Activated CD4-positive, alpha-beta memory T cell treated with anti-CD3 and anti-CD28 coated beads for 36 hours (primary cell): ENCODE measurements around the gene DLG5. TPM values are rescaled to one million over a fixed set of nuclear protein-coding genes. Genes with fewer than 3 reads are reported as not detected.

Experiments used
- CTCF ChIA-PET: fragments of 350-600 bp; sonication (Branson Sonifier 250); formaldehyde crosslinking; loops from one replicate; lab custom pipeline; 2021; ENCODE audit warnings: antibody characterized with exemption, inconsistent platforms; lab: Charles Lee
- POLR2A ChIA-PET: fragments of 350-600 bp; sonication (Branson Sonifier 250); formaldehyde crosslinking; loops from one replicate; lab custom pipeline; 2021; ENCODE audit warnings: antibody characterized with exemption; lab: Charles Lee
- DNase-seq: peaks from one replicate; pipeline ENCODE4 v3.0.0-alpha.2; 2020
- H3K27ac Mint-ChIP-seq: one replicate; pipeline ENCODE4 v1.8.0; 2021; ENCODE audit warnings: mixed read lengths
- H3K27me3 Mint-ChIP-seq: one replicate; pipeline ENCODE4 v1.8.0; 2021; ENCODE audit warnings: mixed read lengths
- H3K36me3 Mint-ChIP-seq: one replicate; pipeline ENCODE4 v1.8.0; 2021; ENCODE audit warnings: mixed read lengths
- H3K4me1 Mint-ChIP-seq: one replicate; pipeline ENCODE4 v1.8.0; 2021; ENCODE audit warnings: low read depth, mixed read lengths
- H3K4me3 Mint-ChIP-seq: one replicate; pipeline ENCODE4 v1.8.0; 2021; ENCODE audit warnings: mild to moderate bottlenecking, mixed read lengths
- H3K9me3 Mint-ChIP-seq: one replicate; pipeline ENCODE4 v1.8.0; 2021; ENCODE audit warnings: mixed read lengths
- intact Hi-C: fragments of 100-400 bp; cut with micrococcal nuclease; formaldehyde crosslinking; loops from one replicate; pipeline ENCODE4 v1.15.1; 2023
- total RNA-seq, 2 experiments: library from RNA; stranded (reverse); gene quantifications; one replicate each; pipeline ENCODE4 v1.2.3, GENCODE V29; 2021

Gene DLG5
- total RNA-seq, 2 experiments from 2014 or later = 2.6 to 2.9 TPM

GRCh38 chr10:77810446-77811335, 115.9 kb downstream of the DLG5 start:
- Mint-ChIP-seq H3K27ac (no peak overlapping the region), H3K27me3 (no peaks in the 10 kb centered on the region), H3K4me1 (no peaks in the 10 kb centered on the region), H3K4me3 (no peak overlapping the region), H3K9me3 (no peaks in the 10 kb centered on the region), H3K36me3 (no peaks in the 10 kb centered on the region)
- POLR2A ChIA-PET = no interaction called here
- intact Hi-C loops = no loop called here
- CTCF ChIA-PET = interaction anchor here (0.8 kb wide), 1 partner anchor 100 kb away, joined by 3 read pairs; no protein-coding TSS in a partner anchor
- DNase-seq = no peak

- H3K27me3 Mint-ChIP-seq = no peaks in the 10 kb centered on the region
- H3K27ac Mint-ChIP-seq = no peak overlapping the region
- no peaks in the 10 kb centered on the region for H3K4me1 Mint-ChIP-seq
- H3K4me3 Mint-ChIP-seq = no peak overlapping the region
- DNase-seq = no peak
- no peaks in the 10 kb centered on the region for H3K9me3 Mint-ChIP-seq
- ChIA-PET CTCF (no interaction called here), POLR2A (no interaction called here)
- intact Hi-C loops = no loop called here
- no peaks in the 10 kb centered on the region for H3K36me3 Mint-ChIP-seq
These were observed 117.2 kb downstream of the DLG5 start for GRCh38 chr10:77809336-77809735.

- Mint-ChIP-seq H3K36me3 (no peaks in the 10 kb centered on the region), H3K4me3 (no peak overlapping the region), H3K27ac (no peak overlapping the region), H3K4me1 (no peaks in the 10 kb centered on the region), H3K27me3 (no peaks in the 10 kb centered on the region), H3K9me3 (no peaks in the 10 kb centered on the region)
- no peak for DNase-seq
- POLR2A ChIA-PET = no interaction called here
- intact Hi-C loops = no loop called here
- CTCF ChIA-PET = no interaction called here
These were observed 118.8 kb downstream of the DLG5 start for GRCh38 chr10:77807706-77808105.

- intact Hi-C loops = no loop called here
- H3K36me3 Mint-ChIP-seq = no peaks in the 10 kb centered on the region
- H3K4me3 Mint-ChIP-seq = no peak overlapping the region
- no peaks in the 10 kb centered on the region for H3K27me3 Mint-ChIP-seq
- no peaks in the 10 kb centered on the region for H3K9me3 Mint-ChIP-seq
- ChIA-PET POLR2A (no interaction called here), CTCF (interaction anchor here (1.6 kb wide), 1 partner anchor 87 kb away, joined by 3 read pairs; no protein-coding TSS in a partner anchor)
- DNase-seq = no peak
- H3K27ac Mint-ChIP-seq = no peak overlapping the region
- peaks cover 7% of the 10 kb centered on the region for H3K4me1 Mint-ChIP-seq
These were observed 119.9 kb downstream of the DLG5 start for GRCh38 chr10:77806511-77807157.

GRCh38 chr10:77805676-77806075, 120.9 kb downstream of the DLG5 start:
- ChIA-PET CTCF (interaction anchor here (1.6 kb wide), 1 partner anchor 86 kb away, joined by 3 read pairs; no protein-coding TSS in a partner anchor), POLR2A (no interaction called here)
- Mint-ChIP-seq H3K27ac (no peak overlapping the region), H3K4me3 (no peak overlapping the region), H3K9me3 (no peaks in the 10 kb centered on the region), H3K27me3 (no peaks in the 10 kb centered on the region), H3K4me1 (peaks cover 17% of the 10 kb centered on the region), H3K36me3 (no peaks in the 10 kb centered on the region)
- intact Hi-C loops = no loop called here
- no peak for DNase-seq

GRCh38 chr10:77804371-77804770, 122.2 kb downstream of the DLG5 start:
- no peak overlapping the region for H3K4me3 Mint-ChIP-seq
- no peaks in the 10 kb centered on the region for H3K36me3 Mint-ChIP-seq
- peaks cover 18% of the 10 kb centered on the region for H3K4me1 Mint-ChIP-seq
- DNase-seq = no peak
- no peaks in the 10 kb centered on the region for H3K27me3 Mint-ChIP-seq
- H3K9me3 Mint-ChIP-seq = no peaks in the 10 kb centered on the region
- ChIA-PET POLR2A (no interaction called here), CTCF (interaction anchor here (1.0 kb wide), 1 partner anchor 93 kb away, joined by 3 read pairs; no protein-coding TSS in a partner anchor)
- intact Hi-C loops = no loop called here
- H3K27ac Mint-ChIP-seq = no peak overlapping the region

GRCh38 chr10:77801474-77802161, 124.9 kb downstream of the DLG5 start:
- Mint-ChIP-seq H3K27ac (peak overlapping the region; percentile 46), H3K9me3 (no peaks in the 10 kb centered on the region), H3K36me3 (no peaks in the 10 kb centered on the region), H3K27me3 (no peaks in the 10 kb centered on the region), H3K4me3 (no peak overlapping the region), H3K4me1 (peaks cover 18% of the 10 kb centered on the region)
- CTCF ChIA-PET = no interaction called here
- intact Hi-C loops = loop anchor here (1.0 kb wide), 2 partner anchors 31 to 35 kb away; no protein-coding TSS in a partner anchor
- POLR2A ChIA-PET = no interaction called here
- peak; percentile 79 for DNase-seq

GRCh38 chr10:77800738-77801266, 125.8 kb downstream of the DLG5 start:
- Mint-ChIP-seq H3K4me1 (peaks cover 18% of the 10 kb centered on the region), H3K9me3 (no peaks in the 10 kb centered on the region), H3K27ac (peak overlapping the region; percentile 46), H3K27me3 (no peaks in the 10 kb centered on the region), H3K36me3 (no peaks in the 10 kb centered on the region), H3K4me3 (no peak overlapping the region)
- DNase-seq = no peak
- CTCF ChIA-PET = no interaction called here
- intact Hi-C loops = loop anchor here (1.0 kb wide), 2 partner anchors 31 to 35 kb away; no protein-coding TSS in a partner anchor
- POLR2A ChIA-PET = no interaction called here

GRCh38 chr10:77800320-77800719, 126.2 kb downstream of the DLG5 start:
- Mint-ChIP-seq H3K27me3 (no peaks in the 10 kb centered on the region), H3K36me3 (no peaks in the 10 kb centered on the region), H3K4me3 (no peak overlapping the region), H3K4me1 (peaks cover 18% of the 10 kb centered on the region), H3K27ac (no peak overlapping the region), H3K9me3 (no peaks in the 10 kb centered on the region)
- ChIA-PET POLR2A (no interaction called here), CTCF (no interaction called here)
- DNase-seq = no peak
- intact Hi-C loops = no loop called here

- Mint-ChIP-seq H3K27me3 (no peaks in the 10 kb centered on the region), H3K9me3 (no peaks in the 10 kb centered on the region), H3K4me3 (no peak overlapping the region), H3K4me1 (peaks cover 18% of the 10 kb centered on the region), H3K27ac (no peak overlapping the region), H3K36me3 (no peaks in the 10 kb centered on the region)
- ChIA-PET CTCF (no interaction called here), POLR2A (no interaction called here)
- peak; percentile 35 for DNase-seq
- intact Hi-C loops = no loop called here
These were observed 127.2 kb downstream of the DLG5 start for GRCh38 chr10:77799352-77799751.

GRCh38 chr10:77798940-77799339, 127.6 kb downstream of the DLG5 start:
- no peak for DNase-seq
- intact Hi-C loops = no loop called here
- Mint-ChIP-seq H3K27ac (no peak overlapping the region), H3K4me3 (no peak overlapping the region), H3K36me3 (no peaks in the 10 kb centered on the region), H3K9me3 (no peaks in the 10 kb centered on the region), H3K27me3 (no peaks in the 10 kb centered on the region), H3K4me1 (peaks cover 18% of the 10 kb centered on the region)
- CTCF ChIA-PET = no interaction called here
- POLR2A ChIA-PET = no interaction called here
